ENCODE results near the gene UNC5B. TPM values are rescaled to one million over a fixed set of nuclear protein-coding genes. Genes with fewer than 3 reads are reported as not detected.

The UNC5B gene
- polyA plus RNA-seq, 1 donor (not counting 4 experiments of a cell fraction or from before 2014, with no cell fraction given) = 1.1 TPM

DNA sequence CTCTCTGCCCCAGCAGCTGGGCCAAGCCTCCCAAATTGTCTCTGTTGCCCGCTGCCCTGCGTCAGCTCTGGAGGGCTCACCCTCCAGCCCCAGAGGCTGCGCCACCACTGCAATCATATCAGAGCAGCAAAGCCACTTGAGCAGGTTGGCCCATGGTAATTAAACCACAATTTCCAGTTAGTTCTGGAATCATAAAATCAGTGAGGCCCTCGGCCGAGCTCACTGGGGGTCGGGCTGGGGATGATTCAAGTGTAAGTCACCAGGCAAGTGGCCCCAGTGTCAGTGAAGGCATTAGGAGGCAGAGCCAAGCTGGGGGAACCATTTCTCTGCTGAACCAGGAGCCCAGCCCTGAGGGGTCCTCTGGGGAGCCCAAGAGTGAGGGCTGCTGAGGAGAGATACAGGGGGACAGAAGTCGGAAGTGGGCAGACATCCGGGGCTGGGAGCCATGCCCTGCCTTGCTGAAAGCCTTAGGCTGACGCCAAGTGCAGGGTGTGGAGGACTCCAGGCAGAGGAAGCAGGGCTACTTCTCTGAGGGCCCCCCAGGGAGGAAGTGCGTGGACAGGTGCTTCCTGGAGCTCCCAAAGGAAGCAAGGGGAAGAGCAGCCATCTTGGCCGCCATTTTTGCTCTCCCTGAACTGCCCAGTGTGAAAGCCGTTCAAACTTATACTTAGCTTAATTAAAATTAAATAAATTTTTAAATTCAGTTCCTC is 77.2 kb downstream of the UNC5B start:
- peaks cover 8% of the 10 kb centered on the region for H4K20me1 ChIP-seq (ENCODE audit: control insufficient read depth, extremely low read depth, insufficient read depth, low read length)
- dilution Hi-C loops (cut with MboI; ENCODE audit: extremely low pct_ligation_motif_present, low sequenced_read_pairs) = no loop called here
- DNase-seq (ENCODE audit: low read depth, low spot score) (no peak), FAIRE-seq (no peak)
- H3K9ac ChIP-seq (ENCODE audit: control insufficient read depth, extremely low read depth, insufficient read depth, low read length) = no peak overlapping the region
- H3K9me1 ChIP-seq (ENCODE audit: control insufficient read depth, extremely low read depth, insufficient read depth, low read length) = no peaks in the 10 kb centered on the region
- H3K9me3 ChIP-seq (ENCODE audit: control insufficient read depth, low read depth, low read length) = no peaks in the 10 kb centered on the region
- H3K79me2 ChIP-seq (ENCODE audit: control insufficient read depth, insufficient read depth, low read length) = no peaks in the 10 kb centered on the region
- H3K4me3 ChIP-seq (ENCODE audit: control insufficient read depth in 2 of 3, extremely low read depth in 1 of 3, insufficient read depth in 2 of 3, low read depth in 1 of 3, low read length in 3 of 3) = no peak overlapping the region
- no peak overlapping the region for H3K27ac ChIP-seq (ENCODE audit: control insufficient read depth, insufficient read depth, low read length)
- no peaks in the 10 kb centered on the region for H3K27me3 ChIP-seq (ENCODE audit: control insufficient read depth, extremely low read depth, insufficient read depth, low read length)
- no peak overlapping the region for H2AFZ ChIP-seq (ENCODE audit: control insufficient read depth, low read length)
- H3K36me3 ChIP-seq (ENCODE audit: control insufficient read depth in 2 of 2, extremely low read depth in 1 of 2, insufficient read depth in 2 of 2, low read length in 2 of 2) = peaks cover 0 to 2% of the 10 kb centered on the region in 2 experiments
- TF ChIP-seq, protein P1, sequence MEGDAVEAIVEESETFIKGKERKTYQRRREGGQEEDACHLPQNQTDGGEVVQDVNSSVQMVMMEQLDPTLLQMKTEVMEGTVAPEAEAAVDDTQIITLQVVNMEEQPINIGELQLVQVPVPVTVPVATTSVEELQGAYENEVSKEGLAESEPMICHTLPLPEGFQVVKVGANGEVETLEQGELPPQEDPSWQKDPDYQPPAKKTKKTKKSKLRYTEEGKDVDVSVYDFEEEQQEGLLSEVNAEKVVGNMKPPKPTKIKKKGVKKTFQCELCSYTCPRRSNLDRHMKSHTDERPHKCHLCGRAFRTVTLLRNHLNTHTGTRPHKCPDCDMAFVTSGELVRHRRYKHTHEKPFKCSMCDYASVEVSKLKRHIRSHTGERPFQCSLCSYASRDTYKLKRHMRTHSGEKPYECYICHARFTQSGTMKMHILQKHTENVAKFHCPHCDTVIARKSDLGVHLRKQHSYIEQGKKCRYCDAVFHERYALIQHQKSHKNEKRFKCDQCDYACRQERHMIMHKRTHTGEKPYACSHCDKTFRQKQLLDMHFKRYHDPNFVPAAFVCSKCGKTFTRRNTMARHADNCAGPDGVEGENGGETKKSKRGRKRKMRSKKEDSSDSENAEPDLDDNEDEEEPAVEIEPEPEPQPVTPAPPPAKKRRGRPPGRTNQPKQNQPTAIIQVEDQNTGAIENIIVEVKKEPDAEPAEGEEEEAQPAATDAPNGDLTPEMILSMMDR (optimal IDR thresholded peaks at IDR 0.05 in 1 of 3, IDR thresholded peaks at IDR 0.05 in 1 of 3, conservative IDR thresholded peaks at IDR 0.05 in 1 of 3; ENCODE audit: extremely low read depth in 1 of 3, insufficient read depth in 2 of 3, low read length in 3 of 3) = no peak
- TF ChIP-seq EZH2 (IDR thresholded peaks at IDR 0.05; ENCODE audit: low read length) = no peak
- no peak overlapping the region for H3K4me2 ChIP-seq (ENCODE audit: control insufficient read depth, extremely low read depth, insufficient read depth, low read depth, low read length)
- H3K4me1 ChIP-seq (ENCODE audit: control insufficient read depth, extremely low read depth, insufficient read depth, low read length) = peaks cover 4% of the 10 kb centered on the region

GRCh38 chr10:71290331-71290730 is 78.0 kb downstream of the UNC5B start:
- no peak overlapping the region for H3K4me3 ChIP-seq (ENCODE audit: control insufficient read depth in 2 of 3, extremely low read depth in 1 of 3, insufficient read depth in 2 of 3, low read depth in 1 of 3, low read length in 3 of 3)
- H3K27me3 ChIP-seq (ENCODE audit: control insufficient read depth, extremely low read depth, insufficient read depth, low read length) = no peaks in the 10 kb centered on the region
- peaks cover 0 to 2% of the 10 kb centered on the region in 2 experiments for H3K36me3 ChIP-seq (ENCODE audit: control insufficient read depth in 2 of 2, extremely low read depth in 1 of 2, insufficient read depth in 2 of 2, low read length in 2 of 2)
- no peaks in the 10 kb centered on the region for H3K9me3 ChIP-seq (ENCODE audit: control insufficient read depth, low read depth, low read length)
- no peak for TF ChIP-seq EZH2 (IDR thresholded peaks at IDR 0.05; ENCODE audit: low read length)
- H2AFZ ChIP-seq (ENCODE audit: control insufficient read depth, low read length) = no peak overlapping the region
- no peak overlapping the region for H3K27ac ChIP-seq (ENCODE audit: control insufficient read depth, insufficient read depth, low read length)
- H3K9ac ChIP-seq (ENCODE audit: control insufficient read depth, extremely low read depth, insufficient read depth, low read length) = no peak overlapping the region
- H4K20me1 ChIP-seq (ENCODE audit: control insufficient read depth, extremely low read depth, insufficient read depth, low read length) = peaks cover 10% of the 10 kb centered on the region
- DNase-seq (ENCODE audit: low read depth, low spot score) (no peak), FAIRE-seq (no peak)
- no peak overlapping the region for H3K4me2 ChIP-seq (ENCODE audit: control insufficient read depth, extremely low read depth, insufficient read depth, low read depth, low read length)
- dilution Hi-C loops (cut with MboI; ENCODE audit: extremely low pct_ligation_motif_present, low sequenced_read_pairs) = no loop called here
- H3K79me2 ChIP-seq (ENCODE audit: control insufficient read depth, insufficient read depth, low read length) = no peaks in the 10 kb centered on the region
- no peaks in the 10 kb centered on the region for H3K9me1 ChIP-seq (ENCODE audit: control insufficient read depth, extremely low read depth, insufficient read depth, low read length)
- peaks cover 4% of the 10 kb centered on the region for H3K4me1 ChIP-seq (ENCODE audit: control insufficient read depth, extremely low read depth, insufficient read depth, low read length)
